SH-SY5Y (cell line): Measurements from ENCODE around the gene XXYLT1.

Experiments used
- GATA2 ChIP-seq: IDR thresholded peaks from 2 replicates; pipeline ENCODE4 v1.6.1; 2011; ENCODE audit warnings: mild to moderate bottlenecking, low read depth, low read length
- GATA3 ChIP-seq: IDR thresholded peaks from 2 replicates; pipeline ENCODE4 v1.6.1; 2011; ENCODE audit warnings: low read depth, mild to moderate bottlenecking, low read length, moderate library complexity

DNA sequence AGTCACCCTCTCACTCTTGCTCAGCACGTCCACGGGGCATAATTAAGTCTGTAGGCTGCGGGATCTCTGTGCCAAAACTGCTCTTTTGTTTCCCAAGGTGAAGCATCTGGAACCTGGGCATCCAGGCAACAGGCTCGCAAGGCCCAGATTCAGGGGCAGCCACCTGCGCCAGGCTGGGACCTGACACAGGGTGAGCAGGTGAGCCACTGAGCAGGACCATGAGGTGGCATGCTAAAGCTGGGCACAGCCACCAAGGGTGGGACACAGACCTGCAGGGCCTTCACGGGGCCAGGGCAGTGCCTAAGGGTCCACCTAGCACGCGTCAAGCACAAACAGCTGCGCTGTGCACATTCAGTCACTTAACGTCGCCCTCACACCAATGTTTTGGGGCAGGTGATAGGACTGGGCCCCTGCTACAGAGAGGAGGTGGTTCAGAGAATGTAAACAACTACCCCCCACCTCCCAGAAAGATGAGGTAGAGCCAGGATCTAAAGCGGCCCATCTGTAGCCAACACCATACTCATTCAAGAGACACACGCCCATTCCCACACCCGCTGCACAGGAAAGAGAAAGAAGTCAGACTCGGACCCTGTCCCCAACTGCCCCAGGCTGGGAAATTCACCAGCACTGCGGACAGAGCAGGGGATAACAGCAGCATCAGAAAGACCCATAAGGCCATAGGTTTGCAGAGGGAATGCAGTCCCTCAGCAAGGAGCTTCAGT lies 16.3 kb downstream of the XXYLT1 start:
- TF ChIP-seq GATA2, result no peak
- no peak for TF ChIP-seq GATA3
